B cell (primary cell): ENCODE data around the gene CATSPER3.

Experiments used
- EZH2 ChIP-seq: IDR thresholded peaks from 2 replicates; pipeline ENCODE4 v1.6.1; 2012; ENCODE audit warnings: borderline replicate concordance, low read depth, mild to moderate bottlenecking, moderate library complexity, low read length; ENCODE audit not compliant: insufficient read depth, poor library complexity, severe bottlenecking
- TF ChIP-seq, protein P1 (sequence below): fragments of 200-600 bp; IDR thresholded peaks from one replicate; pipeline ENCODE4 v1.8.0; 2022; ENCODE audit warnings: antibody characterized with exemption, mild to moderate bottlenecking

GRCh38 chr5:135055396-135055795 is 87.7 kb downstream of the CATSPER3 start:
- TF ChIP-seq, protein P1, sequence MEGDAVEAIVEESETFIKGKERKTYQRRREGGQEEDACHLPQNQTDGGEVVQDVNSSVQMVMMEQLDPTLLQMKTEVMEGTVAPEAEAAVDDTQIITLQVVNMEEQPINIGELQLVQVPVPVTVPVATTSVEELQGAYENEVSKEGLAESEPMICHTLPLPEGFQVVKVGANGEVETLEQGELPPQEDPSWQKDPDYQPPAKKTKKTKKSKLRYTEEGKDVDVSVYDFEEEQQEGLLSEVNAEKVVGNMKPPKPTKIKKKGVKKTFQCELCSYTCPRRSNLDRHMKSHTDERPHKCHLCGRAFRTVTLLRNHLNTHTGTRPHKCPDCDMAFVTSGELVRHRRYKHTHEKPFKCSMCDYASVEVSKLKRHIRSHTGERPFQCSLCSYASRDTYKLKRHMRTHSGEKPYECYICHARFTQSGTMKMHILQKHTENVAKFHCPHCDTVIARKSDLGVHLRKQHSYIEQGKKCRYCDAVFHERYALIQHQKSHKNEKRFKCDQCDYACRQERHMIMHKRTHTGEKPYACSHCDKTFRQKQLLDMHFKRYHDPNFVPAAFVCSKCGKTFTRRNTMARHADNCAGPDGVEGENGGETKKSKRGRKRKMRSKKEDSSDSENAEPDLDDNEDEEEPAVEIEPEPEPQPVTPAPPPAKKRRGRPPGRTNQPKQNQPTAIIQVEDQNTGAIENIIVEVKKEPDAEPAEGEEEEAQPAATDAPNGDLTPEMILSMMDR = no peak
- no peak for TF ChIP-seq EZH2
